Stimulated activated CD8-positive, alpha-beta memory T cell treated with anti-CD3 and anti-CD28 coated beads, Interleukin-4, amount 100 ng/mL, for 48 hours (primary cell): ENCODE data around the gene GPR107.

Experiments used
- DNase-seq: peaks from one replicate; pipeline ENCODE4 v3.0.0-alpha.2; 2020

Gene GPR107

DNA sequence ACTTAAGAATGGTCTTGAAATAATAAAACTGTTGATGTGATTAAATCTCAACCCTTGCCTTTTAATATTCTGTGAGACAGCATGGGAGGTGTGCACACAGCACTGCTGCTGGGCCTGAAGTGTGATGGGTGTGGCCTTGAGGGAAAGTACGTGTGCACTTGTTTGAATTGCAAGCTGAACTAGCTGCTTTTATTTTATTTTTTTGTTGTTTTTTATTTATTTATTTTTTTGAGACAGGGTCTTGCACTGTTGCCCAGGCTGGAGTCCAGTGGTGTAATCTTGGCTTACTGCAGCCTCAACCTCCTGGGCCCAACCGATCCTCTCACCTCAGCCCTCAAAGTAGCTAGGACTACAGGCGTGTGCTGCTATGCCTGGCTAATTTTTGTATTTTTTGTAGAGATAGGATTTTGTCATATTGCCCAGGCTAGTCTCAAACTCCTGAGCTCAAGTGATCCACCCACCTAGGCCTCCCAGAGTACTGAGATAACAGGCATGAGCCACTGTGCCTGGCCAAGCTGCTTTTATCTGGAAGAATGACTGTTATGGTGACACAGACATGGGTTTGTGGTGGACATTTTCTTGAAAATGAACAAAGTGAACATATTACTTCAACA, 58.9 kb downstream of the GPR107 start:
- DNase-seq, result no peak

DNA sequence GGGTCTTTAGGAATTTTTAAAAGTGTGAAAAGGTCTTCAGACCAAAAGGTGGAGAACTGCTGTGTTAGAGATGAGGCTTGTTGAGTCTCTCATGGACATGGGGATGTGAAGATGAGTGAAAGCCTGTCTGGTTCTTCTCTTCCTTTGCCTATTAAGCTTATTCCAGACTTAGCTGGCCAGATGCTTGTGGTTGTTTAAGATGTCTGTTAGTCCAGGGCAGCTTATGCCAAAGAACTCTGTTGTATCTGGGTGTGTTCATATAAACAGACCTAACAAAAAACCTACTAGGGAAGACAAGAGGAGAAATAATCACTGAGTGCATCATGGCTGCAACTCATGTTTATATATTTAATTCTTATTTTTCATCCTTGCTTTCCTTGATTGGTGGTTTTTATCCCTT, 61.0 kb downstream of the GPR107 start:
- DNase-seq, result no peak

DNA sequence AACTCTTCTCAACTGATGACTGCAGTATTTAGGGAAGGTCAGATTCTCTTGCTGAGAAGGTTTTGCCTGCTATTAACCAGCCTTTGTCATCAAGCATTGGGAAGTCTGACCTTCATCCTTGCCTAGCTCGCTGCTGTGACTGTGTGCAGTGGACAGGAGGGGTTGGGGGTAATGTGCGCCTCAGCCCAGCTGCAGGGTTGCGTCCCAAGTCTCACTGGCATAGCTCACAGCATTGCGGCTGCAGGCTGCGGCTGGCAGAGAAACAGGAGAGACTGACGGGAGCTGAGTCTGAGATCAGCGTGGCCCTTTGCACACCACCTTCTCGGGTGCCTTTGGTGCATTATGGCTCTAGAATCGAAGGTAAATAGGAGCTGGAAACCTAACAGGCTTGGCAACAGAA, 62.6 kb downstream of the GPR107 start:
- no peak for DNase-seq

DNA sequence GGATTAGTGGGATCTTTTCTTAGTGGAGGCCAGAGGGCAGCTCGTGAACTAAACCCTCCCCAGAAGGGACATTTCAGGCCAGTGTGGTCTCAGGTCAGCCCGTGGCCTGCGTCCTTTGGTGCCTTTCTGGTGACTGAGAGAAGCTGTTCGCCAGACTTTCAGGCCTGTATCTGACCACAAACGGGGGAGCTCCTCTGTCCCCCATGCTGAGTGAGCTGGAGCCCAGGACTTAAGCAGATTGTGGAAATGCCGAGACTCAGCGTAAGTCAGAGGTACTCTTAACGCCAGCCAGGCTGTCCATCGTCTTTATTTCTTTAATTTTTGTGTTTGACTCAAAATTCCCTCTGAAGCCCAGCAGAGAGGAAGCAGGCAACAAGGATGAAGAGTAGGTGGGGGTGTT, 63.7 kb downstream of the GPR107 start:
- no peak for DNase-seq

DNA sequence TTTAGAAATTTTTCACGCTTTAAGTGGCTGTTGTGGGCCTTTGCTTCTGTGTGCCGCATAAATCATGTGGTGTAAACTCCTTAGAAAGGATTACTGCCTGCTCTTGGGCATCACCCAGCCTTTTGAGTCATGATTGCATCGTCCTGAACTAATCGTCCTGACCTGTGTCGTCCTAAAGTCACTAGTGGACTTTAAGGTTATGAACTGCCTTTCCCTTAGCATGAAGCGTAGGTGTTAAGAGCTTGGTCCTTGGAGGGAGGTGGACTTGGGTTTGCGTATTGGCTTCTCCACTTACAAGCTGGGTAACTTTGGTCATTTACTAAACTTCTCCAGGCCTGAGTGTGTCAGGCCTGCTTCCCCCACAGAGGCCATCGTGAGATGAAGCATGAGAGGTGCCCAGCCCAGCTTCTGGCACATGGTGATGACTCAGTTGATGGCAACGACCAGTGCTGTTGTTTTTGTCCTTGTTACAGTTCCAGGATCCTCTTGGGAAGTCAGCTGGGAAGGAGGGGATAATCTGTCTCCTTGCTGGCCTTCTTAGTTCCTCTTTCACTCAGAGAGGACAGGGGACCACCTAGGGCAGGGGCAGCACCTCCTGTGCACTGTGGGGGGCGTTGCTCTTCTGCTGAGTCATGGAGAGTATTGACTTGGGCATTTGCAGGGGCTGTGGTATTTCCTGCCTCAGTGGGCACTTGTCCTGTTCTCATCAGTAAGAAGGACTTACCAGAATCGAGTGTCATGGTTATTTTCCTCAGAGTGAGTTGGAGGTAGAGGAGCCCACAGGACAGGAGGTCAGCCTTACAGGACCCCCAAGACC, 64.3 kb downstream of the GPR107 start:
- DNase-seq, result no peak

DNA sequence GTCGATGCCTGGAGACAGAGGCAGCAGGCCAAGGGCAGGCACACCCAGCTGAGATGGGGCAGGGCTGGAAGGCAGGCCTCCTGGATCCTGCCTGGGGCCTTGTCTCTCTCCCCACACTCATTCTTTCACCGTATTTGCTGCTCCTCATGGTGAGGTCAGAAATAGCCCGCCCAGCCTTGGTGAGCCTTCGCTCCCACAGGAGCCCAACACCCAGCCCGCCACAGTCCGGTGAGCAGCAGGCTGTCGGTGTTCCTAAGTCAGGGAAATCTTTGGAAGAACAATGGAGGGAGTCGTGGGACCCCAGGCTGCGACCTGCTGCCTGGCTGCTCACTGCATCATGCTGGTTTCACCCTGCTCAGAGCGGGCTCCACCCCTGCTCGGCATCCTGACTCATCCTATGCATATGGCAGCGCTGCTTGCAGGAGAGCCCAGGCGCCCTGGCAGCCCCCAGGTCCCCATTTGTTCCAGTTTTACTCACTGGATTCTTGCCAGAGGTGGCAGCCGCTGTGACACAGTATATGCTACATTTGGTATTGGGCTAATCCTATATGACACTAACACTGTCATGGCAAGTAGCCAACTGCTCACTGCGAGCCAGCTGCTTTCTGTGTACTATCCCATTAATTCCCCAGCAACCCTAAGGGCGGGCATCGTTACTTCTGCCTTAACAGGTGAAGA, 65.3 kb downstream of the GPR107 start:
- no peak for DNase-seq

DNA sequence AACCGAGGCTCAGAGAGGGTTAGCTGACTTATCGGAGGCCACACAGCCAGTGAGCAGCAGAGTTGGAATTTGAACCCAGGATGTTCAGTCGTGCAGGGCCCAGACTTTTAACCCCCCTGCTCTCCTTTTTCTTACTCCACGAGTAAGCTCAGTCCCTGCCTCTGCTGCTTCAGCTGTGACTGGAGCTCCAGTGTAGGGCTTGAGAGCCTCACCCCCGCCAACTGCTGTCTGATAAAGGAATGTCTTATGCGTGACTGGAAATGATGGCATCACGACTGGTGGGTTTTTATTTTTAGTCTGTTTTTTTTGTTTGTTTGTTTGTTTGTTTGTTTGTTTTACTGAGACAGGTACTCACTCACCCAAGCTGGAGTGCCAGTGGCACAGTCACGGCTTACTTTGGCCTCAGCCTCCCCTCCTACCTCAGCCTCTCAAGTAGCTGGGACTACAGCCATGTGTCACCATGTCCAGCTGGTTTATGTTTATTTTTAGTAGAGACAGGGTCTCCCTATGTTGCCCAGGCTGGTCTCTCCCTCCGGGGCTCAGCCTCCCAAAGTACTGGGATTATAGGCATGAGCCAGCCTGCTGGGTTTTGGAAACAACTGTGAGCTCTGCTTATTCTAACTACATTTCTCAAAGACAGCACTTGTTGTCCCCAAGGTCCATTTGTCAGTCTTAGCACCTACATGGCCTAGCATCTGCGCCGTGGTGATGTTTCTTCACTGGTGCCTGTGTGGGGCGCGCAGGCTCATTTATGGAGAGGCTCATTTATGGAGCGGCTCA, 66.0 kb downstream of the GPR107 start:
- DNase-seq, result no peak

DNA sequence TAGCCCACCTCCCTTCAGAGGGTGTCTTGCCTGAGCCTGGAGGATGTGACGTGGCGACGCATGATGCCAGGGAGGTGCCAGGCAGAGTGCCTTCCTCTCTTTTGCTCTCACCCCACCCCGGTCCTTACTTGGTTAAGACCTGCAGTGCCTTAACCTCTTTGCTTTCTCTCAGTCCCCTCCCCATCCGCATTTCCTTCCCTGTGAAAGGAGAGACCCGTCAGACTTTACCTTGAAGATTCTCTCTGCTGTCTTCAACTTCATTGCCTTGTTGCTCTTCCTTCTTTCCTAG, 66.5 kb downstream of the GPR107 start:
- DNase-seq, result no peak

DNA sequence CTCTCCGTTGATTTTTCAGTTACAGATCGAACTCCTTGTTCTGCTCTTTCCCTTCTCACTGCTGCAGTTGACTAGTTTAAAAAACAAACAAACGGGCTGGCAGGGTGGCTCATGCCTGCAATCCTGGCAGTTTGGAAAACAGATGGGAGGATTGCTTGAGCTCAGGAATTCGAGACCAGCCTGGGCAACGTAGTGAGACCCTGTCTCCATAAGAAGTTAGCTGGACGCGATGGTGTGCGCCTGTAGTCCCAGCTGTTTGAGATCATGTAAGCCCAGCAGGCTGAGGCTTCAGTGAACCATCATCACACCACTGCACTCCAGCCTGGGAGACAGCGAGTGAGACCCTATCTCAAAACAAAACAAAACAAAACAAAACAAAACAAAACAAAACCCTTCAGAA, 67.1 kb downstream of the GPR107 start:
- DNase-seq, result no peak

DNA sequence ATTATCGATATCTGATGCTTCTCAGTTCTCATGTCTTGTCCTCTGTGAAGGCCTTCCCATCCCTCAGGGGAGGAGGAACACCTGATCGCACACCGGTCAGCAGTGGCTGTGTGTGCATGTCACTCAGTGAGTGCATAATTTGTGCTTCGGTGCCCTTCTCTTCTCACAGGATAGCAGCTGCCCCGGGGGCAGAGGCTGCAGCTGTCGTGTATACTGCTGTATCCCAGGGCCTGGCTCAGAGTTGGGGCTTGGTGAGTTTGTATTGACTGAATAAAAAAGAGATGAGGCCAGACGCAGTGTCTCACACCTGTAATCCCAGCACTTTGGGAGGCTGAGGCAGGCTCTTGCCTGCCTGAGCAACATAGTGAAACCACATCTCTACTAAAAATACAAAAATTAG, 68.8 kb downstream of the GPR107 start:
- DNase-seq, result no peak

DNA sequence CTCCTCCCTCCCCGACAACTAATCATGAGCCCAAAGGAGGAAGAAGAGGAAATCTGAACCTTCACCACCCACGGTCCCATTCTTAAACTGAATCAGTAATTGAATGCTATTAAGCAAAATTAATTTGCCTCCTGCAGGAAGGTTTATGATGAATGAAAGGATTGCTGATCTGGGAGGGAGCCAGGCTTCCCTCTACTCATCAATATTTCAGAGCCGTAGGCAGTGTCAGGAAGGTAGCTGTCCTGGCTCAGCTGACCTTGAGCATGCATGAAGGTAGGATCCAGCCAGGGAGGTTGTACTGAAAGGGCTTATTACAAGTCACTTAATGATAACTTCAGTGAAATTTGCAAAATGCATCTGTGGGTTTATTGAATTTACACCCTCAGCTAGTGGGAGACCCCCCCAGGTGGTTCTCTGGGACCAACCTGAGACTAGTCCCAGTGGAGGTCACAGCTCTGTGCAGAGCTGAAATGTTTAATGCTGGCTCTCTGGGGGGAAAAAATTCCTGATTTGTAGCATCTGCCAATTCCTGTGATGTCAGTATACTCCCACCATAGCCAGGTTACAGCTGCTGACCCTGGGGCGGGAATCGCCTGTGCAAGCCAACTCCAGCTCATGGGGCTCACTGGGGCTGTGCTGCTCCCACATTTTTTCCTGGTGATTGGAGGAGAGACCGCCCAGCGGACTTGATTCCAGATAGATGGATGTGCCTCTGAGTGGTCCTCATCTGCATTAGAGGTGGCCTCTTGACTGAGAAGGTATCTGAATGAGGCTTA, 70.6 kb downstream of the GPR107 start:
- no peak for DNase-seq

DNA sequence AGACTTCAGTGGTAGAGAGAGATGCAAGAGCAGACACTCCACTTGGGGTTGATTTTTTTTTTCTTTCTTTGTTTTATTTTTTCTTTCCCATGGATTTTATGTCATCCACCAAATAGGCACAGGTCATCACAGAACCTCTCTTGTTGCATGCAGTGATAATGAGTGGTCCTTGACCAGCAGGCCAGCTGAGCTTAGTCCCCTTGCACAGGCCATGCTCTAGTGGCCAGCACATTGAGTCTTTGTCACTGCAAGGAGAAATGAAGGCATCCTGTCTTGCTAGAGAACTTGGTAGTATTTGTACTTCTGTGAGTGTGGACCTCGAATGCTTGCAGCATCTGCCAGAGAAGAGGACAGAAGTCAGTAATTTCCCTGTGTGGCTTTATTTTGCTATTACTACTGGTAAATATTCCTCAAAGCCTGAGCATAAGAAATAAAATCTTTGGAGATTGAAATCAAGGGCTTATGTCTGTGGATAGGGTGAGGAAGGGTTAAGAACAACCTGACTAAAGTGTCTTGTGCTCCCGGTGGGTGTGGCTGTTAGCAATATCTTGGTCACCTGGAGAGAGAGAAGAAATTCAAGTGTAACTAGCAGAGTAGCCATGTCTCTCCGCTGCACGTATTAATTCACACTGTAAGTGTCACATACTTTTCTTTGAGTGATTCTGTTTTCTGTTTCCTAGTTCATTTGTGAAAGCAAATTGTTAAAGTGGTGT, 73.2 kb downstream of the GPR107 start:
- no peak for DNase-seq

DNA sequence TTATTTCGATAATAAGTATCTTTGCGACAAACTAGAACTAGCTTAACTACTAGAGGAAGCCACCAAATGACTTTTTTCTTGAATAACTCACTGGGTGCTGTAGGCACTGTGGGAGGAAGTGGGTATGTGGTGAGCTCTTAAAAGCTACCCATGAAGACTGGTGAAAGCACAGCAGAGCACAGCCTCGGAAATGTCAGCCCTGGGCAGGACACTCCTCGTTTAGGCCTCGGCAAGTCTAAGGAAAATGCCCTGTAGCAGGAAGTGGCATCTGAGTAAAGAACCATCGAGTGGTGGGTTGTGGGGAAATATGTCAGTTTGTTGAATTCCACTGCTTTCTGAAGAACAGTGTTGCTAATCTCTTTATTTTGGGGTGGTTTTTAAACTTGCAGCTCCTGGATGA, 74.5 kb downstream of the GPR107 start:
- DNase-seq, result peak; percentile 80

DNA sequence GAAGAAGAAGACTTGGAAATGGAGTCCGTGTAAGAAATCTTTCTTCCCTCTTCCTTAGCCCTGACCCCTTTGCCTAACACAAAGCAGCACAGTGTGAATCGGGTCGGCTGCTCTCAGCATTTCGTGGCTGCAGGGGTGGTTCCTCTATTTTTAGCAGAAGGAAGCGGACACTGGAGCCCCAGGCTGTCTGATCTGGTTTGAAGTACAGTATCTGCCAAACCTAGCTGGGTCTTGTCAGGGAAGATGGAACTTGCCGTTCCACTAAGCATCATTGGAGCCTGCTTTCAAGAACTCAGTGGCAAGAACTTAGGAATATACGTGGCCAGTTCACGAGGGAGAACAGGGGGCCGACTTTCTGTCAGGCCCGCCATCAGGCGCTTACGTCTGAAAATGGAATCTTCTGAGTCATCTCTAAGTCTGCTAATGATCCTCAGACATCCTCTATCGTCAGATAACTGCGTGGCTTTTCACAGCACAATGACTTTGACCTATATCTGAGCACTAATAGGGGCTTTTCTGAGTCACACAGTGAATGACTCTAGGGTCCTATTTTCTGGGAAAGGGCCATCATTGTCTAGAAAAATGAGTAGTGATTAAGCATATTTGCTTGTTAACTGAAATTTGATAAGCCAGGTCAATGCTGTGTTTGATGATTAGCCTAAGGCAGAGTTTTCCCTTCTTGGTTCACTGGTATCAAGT, 75.2 kb downstream of the GPR107 start:
- DNase-seq, result peak; percentile 72

DNA sequence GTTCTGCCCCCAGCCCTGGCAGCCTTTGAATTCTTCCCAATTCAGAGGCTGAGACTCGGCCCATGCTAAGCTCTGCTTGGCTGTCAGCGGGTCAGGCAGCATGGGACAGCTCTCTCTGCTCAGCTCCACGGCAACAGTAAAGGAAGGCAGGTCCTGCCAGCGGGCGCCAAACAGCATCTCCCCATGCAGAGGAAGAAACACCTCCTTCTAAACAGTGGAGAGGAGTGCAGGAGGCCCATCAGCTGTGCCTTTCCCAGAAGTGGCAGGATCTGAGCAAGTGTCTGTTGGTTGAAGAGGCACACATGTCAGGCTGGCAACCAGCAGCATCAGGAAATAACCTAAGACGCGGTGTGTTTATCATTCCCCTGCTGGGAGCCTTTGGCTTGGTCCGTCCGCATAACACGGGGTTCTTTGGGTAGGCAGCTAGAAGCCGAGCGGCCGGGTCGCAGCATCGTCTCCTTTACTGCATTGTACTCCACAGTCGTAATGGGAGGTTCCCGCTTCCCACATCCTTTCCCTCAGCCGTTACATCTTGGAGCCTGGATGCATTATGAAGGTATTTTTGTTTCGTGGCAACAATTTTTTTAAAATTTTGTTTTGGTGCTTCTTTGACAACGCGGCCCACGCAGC, 75.8 kb downstream of the GPR107 start:
- peak; percentile 62 for DNase-seq

DNA sequence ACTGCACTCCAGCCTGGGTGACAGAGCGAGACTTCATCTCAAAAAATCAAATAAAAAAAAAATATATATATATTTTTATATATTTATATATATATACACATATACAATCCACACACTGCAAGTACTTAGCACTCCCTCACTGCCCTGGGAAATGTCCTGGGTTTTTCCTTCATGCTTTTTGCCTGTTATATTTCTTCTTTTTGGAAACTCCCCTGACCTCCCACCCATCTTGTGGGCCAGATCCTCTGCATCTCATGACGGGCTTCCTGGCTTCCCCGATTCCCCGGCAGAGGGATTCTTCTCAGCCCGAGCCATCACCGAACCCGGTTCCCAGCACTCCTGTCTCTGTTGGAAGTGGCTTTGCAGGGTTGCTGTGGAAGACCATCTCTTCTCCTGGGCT, 79.0 kb downstream of the GPR107 start:
- no peak for DNase-seq

DNA sequence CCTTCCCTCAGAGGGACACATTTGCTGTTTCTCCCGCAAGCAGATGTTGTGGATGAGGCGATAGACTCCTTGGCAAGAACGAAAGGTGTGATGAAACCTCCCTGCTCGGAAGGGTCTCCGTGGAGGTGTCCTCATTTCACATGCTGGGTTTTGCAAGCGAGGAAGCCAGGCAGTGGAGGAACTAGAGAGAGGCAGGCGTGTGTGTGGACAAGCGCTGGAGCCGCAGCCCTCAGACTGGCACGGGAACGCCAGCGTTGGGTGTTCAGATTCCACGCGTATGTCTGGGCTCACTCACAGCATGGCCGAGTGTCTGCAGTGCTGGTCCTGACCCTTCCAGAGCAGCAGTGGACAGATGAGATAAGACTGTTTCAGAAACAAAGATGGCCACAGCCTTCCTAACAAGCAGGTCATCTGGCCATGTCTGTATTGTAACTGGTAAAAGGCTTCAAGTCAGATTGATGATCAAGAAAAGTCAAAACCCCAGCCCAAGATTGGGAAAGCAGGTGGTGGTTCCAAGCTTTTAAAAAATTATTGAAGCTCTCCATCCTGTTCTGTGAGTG, 83.5 kb downstream of the GPR107 start:
- DNase-seq, result no peak

DNA sequence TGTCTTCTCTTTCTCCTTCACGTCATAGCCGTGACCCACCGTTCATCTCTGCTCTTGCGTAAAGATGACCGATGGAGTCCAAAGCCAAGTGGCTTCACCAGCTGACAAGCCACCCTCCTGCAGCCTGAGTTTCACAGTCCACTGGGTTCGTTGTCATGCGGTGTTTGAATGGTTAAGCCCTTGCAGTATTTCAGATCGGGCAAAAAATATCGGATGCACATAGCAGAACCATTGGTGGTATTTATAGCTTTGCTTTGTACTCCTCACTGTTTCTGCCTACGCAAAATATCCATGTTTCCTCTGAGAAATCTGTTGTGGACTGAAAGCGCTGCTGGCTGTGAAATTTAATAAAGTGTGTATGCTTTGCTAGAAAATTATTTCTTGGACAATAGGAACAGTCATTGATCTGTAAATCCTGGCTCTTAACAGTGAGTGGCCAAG, 84.0 kb downstream of the GPR107 start:
- no peak for DNase-seq

DNA sequence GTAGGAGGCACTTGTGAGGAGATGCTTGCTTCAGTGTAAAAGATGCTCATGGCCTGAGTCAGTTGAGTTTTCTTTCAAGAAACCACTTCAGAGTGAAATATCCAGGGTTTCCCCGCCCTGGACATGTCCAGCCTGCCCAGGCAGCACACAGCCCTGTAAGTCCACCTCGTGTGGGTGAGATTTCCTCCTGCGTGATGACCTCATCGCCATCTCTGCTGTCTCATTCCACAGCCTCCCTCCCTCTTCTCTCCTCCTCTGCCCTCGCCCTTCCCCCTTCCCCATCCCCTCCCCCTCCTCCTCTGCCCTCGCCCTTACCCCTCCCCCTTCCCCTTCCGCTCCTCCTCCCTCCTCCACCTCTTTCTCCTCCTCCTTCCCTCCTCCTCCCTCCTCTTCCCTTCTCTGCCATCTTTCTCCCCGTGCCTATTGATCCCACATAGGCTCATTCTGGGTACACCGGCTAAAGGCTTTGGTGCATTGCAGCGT, 84.5 kb downstream of the GPR107 start:
- DNase-seq, result no peak

DNA sequence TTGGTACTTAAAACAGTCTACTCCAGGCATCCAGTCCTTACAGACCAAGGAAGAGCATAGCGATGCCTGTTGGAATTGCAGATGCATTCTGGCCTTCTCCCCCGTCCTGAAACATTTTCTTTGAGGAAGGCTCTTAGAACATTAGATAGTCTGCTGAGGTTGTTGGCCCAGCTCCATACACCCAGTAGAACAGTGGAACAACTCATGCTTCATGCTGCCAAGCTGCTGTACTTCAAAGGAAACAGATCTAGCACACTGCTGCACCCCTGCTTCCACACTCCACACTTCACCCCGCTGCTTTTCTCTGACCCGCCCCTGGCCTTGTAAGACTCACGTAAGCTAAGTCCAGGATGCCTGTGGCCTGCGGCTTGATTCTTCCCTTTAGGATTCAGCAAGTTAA, 85.1 kb downstream of the GPR107 start:
- no peak for DNase-seq
